ENCODE results near the gene AGGF1.
"Not testable (repeated sequence)": the region's sequence is repeated elsewhere in the genome, so short reads cannot be mapped to it uniquely, and the experiment has no call there.

Gene AGGF1

GRCh38 chr5:77017668-77018067, 12.5 kb upstream of the AGGF1 start:
- Histone ChIP-seq H3K4me3 (no peak overlapping the region), H3K27ac (no peak overlapping the region)

GRCh38 chr5:77022511-77023417, 7.4 kb upstream of the AGGF1 start:
- H3K4me3 ChIP-seq, result no peak overlapping the region
- H3K27ac ChIP-seq, result no peak overlapping the region

GRCh38 chr5:77024490-77024889, 5.7 kb upstream of the AGGF1 start:
- Histone ChIP-seq H3K27ac (no peak overlapping the region), H3K4me3 (no peak overlapping the region)

- no peak overlapping the region for H3K4me3 ChIP-seq
- no peak overlapping the region for H3K27ac ChIP-seq
Measured at GRCh38 chr5:77028631-77029375, 1.4 kb upstream of the AGGF1 start.

- Histone ChIP-seq H3K27ac (peak overlapping the region in 12 of 21 experiments; percentile 62 to 97 (median 96)), H3K4me3 (peak overlapping the region in 1 of 7 experiments; percentile 95)
Measured at GRCh38 chr5:77029376-77029885, 773 bp upstream of the AGGF1 start.

- Histone ChIP-seq H3K4me3 (peak overlapping the region in 1 of 7 experiments; percentile 95), H3K27ac (no peak overlapping the region)
Measured at GRCh38 chr5:77031891-77032290, 1.7 kb downstream of the AGGF1 start.

- Histone ChIP-seq H3K4me3 (no peak overlapping the region), H3K27ac (no peak overlapping the region)
Measured at GRCh38 chr5:77032635-77033034, 2.4 kb downstream of the AGGF1 start.

- no peak overlapping the region for H3K4me3 ChIP-seq
Measured at GRCh38 chr5:77033338-77033737, 3.1 kb downstream of the AGGF1 start.

GRCh38 chr5:77035950-77036349, 5.7 kb downstream of the AGGF1 start:
- Histone ChIP-seq H3K27ac (no peak overlapping the region), H3K4me3 (no peak overlapping the region)

More at GRCh38 chr5:77033338-77033737, 3.1 kb downstream of the AGGF1 start:
- H3K27ac ChIP-seq, result no peak overlapping the region

- H3K4me3 ChIP-seq, result no peak overlapping the region
Measured at GRCh38 chr5:77046416-77047073, 16.3 kb downstream of the AGGF1 start.

GRCh38 chr5:77064040-77064439, 33.8 kb downstream of the AGGF1 start:
- Histone ChIP-seq H3K27ac (no peak overlapping the region), H3K4me3 (no peak overlapping the region)

More at GRCh38 chr5:77046416-77047073, 16.3 kb downstream of the AGGF1 start:
- H3K27ac ChIP-seq, result no peak overlapping the region

GRCh38 chr5:77065256-77065655, 35.1 kb downstream of the AGGF1 start:
- H3K27ac ChIP-seq, result peak overlapping the region in 1 of 21 experiments; percentile 23
- no peak overlapping the region for H3K4me3 ChIP-seq

- H3K27ac ChIP-seq, result no peak overlapping the region
- no peak overlapping the region for H3K4me3 ChIP-seq
Measured at GRCh38 chr5:77066184-77066583, 36.0 kb downstream of the AGGF1 start.

GRCh38 chr5:77066823-77067442, 36.7 kb downstream of the AGGF1 start:
- peak overlapping the region in 2 of 21 experiments; percentile 31 to 40 for H3K27ac ChIP-seq

GRCh38 chr5:77073667-77074066, 43.5 kb downstream of the AGGF1 start:
- Histone ChIP-seq H3K27ac (no peak overlapping the region), H3K4me3 (no peak overlapping the region)

More at GRCh38 chr5:77066823-77067442, 36.7 kb downstream of the AGGF1 start:
- H3K4me3 ChIP-seq, result no peak overlapping the region

- Histone ChIP-seq H3K27ac (no peak overlapping the region), H3K4me3 (no peak overlapping the region)
Measured at GRCh38 chr5:77074745-77075144, 44.5 kb downstream of the AGGF1 start.

- Histone ChIP-seq H3K4me3 (peak overlapping the region; percentile 32 to 60 (median 41)), H3K27ac (peak overlapping the region in 10 of 21 experiments; percentile 5 to 76 (median 46))
Measured at GRCh38 chr5:77076961-77077828, 47.0 kb downstream of the AGGF1 start.

GRCh38 chr5:77077829-77078176, 47.6 kb downstream of the AGGF1 start:
- H3K27ac ChIP-seq, result peak overlapping the region in 4 of 21 experiments; percentile 14 to 61 (median 42)
- H3K4me3 ChIP-seq, result peak overlapping the region; percentile 32 to 60 (median 41)

GRCh38 chr5:77080479-77080878, 50.3 kb downstream of the AGGF1 start:
- H3K27ac ChIP-seq, result not testable (repeated sequence)

More at GRCh38 chr5:77080479-77080878, 50.3 kb downstream of the AGGF1 start:
- H3K4me3 ChIP-seq, result not testable (repeated sequence)
